Superior temporal gyrus (tissue), 1 donor: ENCODE measurements around the gene ARHGEF40.
"Not testable (repeated sequence)": the region's sequence is repeated elsewhere in the genome, so short reads cannot be mapped to it uniquely, and the experiment has no call there.

Experiments
- DNase-seq: peaks from one replicate; pipeline ENCODE4 v3.0.0-alpha.2; 2016; ENCODE audit errors: extremely low spot score

The ARHGEF40 gene

DNA sequence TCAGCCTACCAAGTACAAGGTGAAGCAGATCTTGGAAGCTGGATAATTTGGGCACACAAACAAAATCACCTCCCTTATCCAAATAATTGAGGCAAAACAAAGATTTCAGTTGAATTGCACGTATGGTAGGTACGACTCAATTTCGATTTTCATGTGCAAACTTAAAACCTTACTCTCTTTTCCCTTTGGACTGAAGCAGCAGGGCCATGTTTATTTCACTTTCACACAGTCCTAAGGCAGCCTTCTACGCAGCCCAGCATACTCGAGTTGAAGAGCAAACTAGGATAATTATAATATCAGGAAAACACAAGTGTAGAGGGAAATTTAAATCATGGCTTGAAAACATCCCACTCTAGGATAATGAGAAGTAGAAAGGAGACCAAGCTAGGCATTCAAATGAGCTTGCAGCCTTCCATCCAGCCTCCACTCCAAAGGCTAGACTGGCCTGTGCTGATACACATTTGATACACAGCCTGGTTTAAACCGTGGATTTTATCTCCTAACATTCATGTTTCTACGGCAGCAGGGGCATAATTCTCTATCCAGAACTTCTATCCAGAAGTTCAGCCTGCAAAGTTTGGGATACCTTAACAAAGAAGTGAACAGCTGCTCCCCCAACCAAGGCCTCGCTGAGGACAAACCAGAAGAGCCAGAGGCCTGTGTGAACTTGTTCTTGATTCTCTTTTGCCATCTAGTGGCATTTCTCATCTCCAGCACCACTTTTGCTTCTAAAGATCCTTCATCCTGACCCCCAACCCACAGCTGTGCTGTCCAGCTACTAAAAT is 30.3 kb upstream of the ARHGEF40 start:
- peak; percentile 95 for DNase-seq

DNA sequence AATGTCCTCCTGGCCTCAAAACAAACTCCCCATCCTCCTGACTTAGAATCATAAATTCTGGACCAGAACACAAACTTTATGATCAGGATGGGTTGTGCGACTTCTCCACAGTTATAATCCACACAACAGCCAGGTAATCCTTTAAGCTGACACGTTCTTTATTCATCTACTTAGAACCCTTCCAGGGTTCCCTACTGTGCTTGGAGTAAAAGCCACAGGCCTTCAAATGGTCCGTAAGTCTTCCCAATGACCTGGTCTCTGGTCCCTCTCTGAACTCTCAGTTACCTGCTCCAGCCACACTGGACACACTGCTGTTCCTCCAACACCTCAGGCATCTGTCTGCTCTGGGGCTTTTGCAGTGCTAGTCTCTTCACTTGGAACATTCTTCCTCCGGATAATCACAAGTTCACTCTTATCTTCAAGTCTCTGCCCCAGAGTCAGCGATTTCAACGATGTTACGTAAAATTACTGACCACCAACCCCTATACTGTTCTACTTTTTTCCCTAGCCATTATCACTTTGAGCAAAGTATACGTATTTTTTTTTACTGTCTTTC is 29.7 kb upstream of the ARHGEF40 start:
- no peak for DNase-seq

DNA sequence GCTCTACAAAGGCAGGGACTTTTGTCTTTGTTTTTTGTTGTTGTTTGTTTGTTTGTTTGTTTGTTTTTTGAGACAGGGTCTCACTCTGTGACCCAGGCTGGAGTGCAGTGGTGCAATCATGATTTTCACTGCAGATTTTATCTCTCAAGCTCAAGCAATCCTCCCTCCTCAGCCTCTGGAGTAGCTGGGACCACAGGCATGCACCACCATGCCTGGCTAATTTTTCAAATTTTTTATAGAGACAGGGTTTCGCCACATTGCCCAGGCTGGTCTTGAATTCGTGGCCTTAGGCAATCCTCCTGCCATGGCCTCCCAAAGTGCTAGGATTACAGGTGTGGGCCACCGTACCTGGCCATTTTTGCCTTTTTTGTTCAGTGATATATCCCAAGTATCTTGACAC is 29.2 kb upstream of the ARHGEF40 start:
- DNase-seq, result not testable (repeated sequence)

DNA sequence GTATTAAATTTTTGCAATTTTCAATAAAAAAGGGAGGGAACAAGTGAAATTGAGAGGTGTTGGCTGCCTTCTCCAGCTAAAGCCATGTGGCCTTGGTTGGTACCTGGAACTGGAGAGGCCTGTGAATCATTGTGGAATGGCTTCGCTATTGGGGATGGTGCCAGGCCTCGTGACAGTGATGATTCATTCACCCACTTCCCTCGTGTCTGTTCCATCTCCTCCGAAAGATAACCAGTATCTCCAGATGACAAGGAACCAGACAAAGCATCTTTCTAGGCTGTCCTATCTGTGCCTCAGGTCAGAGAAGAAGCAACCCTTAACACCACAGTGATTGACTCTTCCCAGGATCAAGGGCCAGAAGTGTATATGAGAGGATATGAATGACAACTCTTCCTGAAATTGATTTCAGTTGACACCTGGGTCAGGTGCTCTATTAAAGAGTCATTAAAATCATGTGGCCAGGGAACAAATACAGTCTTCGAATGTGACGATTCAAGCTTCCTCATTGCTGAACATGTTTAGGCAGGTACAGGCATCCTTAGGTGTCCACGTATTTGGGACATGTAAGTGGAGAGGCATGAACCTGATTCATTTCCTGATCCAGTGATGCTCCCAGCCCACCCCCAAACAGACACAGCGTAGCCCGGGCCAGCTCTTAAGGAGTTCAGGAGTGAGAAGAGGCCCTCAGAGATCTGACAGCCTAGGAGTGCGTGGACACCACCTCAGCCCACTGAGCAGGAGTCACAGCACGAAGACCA is 28.2 kb upstream of the ARHGEF40 start, which contains the start of gene RNASE7:
Gene RNASE7, plus strand, starts transcription at position 687 of the 758 bp plus-strand sequence. CDS start 631 bp downstream, outside the sequence.
- peak; percentile 43 for DNase-seq

DNA sequence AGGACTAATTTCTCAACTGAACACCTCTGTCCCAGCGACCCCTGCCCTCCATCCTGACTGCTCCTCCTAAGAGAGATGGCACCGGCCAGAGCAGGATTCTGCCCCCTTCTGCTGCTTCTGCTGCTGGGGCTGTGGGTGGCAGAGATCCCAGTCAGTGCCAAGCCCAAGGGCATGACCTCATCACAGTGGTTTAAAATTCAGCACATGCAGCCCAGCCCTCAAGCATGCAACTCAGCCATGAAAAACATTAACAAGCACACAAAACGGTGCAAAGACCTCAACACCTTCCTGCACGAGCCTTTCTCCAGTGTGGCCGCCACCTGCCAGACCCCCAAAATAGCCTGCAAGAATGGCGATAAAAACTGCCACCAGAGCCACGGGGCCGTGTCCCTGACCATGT is 27.2 kb upstream of the ARHGEF40 start:
- peak; percentile 71 for DNase-seq

DNA sequence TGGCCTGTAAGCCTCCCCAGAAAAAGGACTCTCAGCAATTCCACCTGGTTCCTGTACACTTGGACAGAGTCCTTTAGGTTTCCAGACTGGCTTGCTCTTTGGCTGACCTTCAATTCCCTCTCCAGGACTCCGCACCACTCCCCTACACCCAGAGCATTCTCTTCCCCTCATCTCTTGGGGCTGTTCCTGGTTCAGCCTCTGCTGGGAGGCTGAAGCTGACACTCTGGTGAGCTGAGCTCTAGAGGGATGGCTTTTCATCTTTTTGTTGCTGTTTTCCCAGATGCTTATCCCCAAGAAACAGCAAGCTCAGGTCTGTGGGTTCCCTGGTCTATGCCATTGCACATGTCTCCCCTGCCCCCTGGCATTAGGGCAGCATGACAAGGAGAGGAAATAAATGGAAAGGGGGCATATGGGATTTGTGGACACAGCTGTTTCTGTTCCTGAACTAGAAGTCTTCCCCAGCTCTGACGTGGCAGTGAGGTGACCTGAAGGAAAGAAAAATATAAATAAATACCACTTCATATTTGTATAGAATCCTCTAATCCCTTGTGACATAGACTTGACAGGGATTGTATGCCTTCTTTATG is 26.6 kb upstream of the ARHGEF40 start:
- no peak for DNase-seq

DNA sequence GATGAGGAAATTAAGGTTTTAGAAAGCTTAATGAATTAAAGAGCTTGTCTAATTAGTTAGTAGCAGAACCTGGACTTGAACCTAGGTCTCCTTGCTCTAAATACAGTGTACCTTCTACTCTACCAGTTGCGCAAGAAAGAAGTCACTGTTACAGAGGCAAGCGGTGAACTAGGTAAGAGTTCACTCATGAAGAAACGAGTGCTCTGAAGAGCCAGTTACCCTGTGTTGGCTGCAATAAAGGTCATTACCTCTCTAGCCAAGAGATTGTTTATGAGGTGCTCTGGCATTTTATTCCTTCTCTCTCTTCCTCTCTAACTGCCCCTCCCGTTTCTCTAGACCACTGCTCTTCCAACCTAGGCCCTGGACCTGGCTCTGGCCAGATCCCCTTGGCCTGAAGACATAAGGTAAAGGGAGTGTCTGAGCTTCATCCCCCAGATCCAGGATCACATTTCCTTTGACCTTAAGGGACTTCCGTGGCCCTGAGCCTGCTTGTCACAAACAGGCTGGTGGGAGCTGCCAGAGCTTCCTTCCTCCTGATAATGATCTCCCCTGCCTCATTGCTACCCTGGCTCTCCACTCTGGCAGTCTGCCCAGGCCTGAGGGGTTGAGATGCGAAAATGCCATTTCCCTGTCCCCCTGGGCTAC is 26.0 kb upstream of the ARHGEF40 start:
- DNase-seq, result no peak

DNA sequence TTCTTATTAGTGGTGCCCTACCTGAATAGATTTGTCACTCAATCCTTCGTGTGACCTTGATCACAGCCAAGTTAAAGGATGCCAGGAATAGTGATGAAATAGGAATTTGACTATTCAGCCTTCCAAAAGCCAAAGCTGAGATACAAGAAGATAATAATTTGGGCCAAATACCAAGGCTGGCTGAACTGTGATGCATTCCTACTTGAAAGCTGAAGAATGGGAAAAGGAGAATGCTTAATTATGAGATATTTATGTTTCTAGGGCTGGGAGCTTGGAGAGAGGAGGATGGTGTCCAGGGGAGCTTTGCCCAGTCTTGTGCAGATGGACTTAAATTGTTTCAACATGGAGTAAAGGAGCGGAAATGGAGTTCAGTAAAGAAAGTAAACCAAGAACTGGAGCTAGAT is 22.7 kb upstream of the ARHGEF40 start:
- DNase-seq, result no peak

DNA sequence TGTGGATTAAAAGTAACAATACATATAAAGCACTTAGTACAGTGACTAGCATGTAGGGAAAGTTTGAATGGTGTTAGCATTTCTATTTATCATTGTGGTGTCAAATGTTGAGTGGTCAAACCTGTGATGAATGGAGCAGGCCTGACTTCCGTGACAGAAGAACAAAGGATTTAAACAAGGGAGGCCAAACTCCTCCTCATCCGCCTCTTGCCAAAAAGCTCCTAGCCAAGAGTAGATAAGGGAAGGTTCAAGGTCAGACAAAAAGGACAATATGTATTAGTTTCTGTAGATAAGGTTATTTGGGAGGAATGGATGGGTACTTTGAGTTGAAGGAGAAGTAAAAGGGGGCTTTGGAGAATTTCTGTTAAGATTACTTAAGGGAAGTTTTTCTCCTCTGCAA is 21.5 kb upstream of the ARHGEF40 start:
- no peak for DNase-seq

DNA sequence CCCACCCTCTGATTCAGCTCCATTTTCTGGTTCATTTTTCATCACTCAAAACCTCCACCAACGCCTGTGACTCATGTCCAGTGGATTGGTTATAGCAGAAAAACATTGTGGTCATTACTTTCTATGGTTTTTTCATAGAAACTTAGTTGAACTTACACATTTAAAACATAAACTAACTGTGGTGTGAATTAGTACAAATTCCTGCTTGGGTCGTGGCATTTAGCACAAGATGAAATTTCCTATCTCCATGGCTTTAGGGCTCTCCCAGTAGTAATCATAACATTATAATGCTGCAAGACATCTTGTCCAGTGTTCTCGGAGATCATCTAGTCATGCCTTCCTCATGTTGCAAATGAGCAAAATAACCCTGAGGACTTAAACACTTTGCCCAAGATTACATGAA is 20.8 kb upstream of the ARHGEF40 start:
- no peak for DNase-seq

DNA sequence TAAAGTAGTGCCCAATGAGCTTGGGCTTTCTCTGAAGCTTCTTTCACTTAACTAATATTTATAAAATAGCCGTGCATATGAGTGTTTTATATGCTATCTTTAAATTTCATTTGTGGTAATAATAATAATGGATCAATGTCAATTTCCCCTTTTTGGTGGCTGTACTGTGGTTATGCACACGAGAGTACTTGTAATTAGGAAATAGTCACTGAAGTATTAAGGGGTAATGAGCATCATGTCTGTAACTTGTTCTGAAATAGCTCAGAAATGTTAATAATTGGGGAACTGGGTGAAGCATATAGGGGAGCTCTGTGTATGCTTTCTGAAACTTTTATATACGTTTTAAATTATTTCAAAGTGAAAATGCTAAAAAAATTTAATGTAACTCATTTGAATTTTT is 19.5 kb upstream of the ARHGEF40 start:
- DNase-seq, result no peak

DNA sequence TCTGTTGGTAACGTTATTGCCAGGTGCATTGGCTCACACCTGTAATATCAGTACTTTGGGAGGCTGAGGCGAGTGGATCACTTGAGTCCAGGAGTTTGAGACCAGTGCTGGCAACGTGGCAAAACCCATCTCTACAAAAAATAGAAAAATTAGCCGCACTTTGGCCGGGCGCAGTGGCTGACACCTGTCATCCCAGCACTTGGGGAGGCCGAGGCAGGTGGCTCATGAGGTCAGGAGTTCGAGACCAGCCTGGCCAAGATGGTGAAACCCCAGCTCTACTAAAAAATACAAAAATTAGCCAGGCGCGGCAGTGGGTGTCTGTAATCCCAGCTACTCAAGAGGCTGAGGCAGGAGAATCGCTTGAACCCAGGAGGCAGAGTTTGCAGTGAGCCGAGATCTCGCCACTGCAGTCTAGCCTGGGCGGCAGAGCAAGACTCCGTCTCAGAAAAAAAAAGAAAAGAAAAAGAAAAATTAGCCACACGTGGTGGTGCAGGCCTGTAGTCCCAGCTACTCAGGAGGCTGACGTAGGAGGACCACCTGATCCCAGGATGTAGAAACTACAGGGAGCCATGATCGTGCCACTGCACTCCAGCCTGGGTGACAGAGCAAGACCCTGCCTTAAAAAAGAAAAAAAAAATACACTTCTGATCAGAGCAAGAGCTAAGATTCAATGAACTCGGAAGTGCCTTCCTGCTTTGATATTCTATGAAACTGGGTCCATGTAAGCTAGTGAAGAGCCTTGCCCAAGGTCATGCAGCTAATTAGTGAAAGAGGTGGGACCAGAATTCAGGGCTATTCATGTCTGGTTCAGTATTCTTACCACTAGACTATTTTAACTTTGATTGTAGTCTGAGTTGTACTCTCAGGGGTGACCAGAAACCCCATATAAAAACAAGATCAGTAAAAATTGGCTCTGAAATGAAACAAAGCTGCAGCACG is 16.7 kb upstream of the ARHGEF40 start:
- no peak for DNase-seq

DNA sequence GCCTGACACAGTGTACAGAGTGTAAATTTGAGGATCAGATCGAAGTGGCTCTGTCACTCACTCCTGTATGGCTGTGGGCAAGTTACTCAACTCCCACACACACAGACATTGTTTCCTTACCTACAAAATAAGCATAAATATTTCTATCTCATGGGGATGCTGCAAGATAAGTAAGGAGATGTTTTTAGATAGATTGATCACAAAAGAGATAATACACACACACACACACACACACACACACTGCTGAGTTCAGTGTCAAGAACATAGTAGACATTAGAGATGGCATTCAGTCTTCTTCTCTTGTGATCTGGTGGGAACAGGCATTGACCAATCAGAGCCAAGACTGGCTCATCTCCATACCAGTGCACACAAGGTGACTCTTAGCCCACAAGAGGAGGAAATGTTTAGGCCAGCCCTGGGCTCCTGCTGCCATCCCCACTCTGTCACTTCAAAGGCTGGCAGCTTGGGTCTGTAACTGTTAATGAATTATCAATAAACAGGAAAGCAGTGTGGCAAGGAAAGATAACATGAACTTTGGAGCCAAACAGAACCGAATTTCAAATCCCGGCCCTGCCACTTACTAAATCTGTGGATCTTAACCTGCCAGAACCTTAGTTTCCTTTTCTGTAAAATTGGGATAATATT is 15.9 kb upstream of the ARHGEF40 start:
- DNase-seq, result no peak

DNA sequence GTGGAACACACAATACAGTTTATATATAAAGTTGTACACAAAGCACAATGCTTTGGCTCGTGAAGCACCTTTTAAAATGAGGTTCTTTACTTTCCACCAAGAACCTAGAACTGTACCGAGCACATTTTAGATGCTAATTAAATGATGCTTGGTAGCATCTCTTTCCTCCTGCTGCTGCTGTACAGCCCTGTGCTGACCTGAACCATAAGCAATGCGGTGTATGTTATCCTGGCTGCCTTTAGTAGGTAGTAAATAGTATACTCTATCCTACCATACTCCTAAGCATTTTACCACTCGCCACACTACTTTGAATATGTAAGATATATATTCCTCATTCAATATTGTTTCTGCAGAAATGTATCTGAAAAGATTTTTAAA is 15.3 kb upstream of the ARHGEF40 start:
- no peak for DNase-seq

DNA sequence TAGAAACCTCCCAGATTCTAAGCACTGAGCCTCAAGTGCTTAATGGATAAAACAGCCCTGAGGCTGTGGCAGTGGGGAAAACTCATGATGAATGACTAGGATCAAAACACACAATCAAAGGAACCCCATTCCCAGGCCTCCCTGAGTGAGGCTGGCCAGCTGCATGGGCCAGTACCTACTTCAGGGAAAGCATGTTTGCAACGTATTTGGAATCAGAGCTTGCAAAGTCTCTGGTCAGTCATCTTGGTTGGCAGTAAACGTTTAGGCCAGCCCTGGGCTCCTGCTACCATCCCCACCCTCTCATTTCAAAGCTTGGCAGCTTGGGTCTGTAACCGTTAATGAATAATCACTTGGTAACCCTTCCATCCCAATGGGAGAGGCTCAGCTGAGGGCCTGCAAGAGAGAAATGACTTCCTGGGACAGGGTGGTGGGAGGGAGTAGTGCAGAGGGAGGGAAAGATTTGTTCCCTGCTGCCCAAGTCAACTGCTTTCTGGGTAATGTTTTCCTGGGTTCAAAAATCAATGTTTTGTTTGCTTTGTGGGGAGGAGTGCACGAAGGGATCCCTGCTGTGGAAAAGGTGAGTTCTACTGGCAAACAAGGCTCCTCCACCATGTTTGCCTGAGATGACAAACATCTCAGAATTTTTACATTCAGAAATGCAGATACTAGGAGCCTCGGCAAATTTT is 14.5 kb upstream of the ARHGEF40 start:
- no peak for DNase-seq

DNA sequence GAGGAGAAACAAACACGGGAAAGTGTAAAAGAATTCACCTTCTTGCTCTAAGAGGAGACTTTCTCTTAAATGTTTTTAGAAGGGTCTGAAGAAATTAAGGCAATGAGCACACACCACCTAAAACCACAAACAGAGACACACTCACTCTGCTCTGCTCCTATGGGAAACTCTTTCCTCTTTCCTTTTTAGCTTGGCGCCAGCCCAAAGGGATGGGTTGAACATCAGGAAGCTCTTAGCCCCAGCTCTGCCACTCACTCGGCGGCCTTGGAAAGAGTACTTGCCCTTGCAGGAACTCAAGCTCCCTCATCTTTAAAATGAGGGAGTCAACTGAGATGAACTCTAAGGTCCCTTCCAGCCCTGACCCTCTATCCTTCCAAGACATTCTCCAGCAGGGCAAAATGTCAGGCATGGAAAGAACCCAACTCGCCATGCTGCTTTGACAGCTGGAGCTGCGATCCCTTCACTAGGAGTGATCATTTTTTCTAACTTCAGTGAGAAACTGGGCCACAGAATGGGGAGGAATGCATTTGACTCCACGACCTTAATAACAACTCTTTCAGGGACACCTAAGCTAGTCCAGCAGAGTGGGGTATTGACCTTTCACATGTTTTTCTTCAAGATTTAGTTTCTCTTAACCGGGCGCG is 13.5 kb upstream of the ARHGEF40 start:
- DNase-seq, result no peak

DNA sequence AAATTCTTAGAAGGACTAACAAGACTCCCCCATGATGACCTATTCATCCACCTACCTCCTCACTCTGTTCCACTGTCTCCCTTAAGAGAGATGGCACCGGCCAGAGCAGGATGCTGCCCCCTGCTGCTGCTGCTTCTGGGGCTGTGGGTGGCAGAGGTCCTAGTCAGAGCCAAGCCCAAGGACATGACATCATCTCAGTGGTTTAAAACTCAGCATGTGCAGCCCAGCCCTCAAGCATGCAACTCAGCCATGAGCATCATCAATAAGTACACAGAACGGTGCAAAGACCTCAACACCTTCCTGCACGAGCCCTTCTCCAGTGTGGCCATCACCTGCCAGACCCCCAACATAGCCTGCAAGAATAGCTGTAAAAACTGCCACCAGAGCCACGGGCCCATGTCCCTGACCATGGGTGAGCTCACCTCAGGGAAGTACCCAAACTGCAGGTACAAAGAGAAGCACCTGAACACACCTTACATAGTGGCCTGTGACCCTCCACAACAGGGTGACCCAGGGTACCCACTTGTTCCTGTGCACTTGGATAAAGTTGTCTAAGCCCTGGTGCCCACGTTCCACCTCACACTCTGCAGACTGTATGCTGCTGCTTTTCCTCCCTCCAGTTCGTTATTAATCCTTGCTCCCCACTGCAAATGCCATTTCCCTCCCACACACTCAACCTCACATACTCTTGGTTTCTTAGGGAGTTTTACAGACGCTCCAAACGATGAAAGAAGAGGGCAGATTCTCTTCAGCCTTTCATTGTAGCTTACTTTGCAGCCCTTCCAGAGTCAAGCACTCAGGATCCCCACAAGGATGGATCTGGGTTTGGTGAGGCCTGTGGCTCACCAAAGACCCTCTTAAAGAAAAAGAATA is 12.1 kb upstream of the ARHGEF40 start, which contains the start of gene RNASE8:
Gene RNASE8, plus strand, starts transcription at position 20 of the 873 bp plus-strand sequence. Its CDS starts 71 bp downstream, at position 91.
- no peak for DNase-seq

DNA sequence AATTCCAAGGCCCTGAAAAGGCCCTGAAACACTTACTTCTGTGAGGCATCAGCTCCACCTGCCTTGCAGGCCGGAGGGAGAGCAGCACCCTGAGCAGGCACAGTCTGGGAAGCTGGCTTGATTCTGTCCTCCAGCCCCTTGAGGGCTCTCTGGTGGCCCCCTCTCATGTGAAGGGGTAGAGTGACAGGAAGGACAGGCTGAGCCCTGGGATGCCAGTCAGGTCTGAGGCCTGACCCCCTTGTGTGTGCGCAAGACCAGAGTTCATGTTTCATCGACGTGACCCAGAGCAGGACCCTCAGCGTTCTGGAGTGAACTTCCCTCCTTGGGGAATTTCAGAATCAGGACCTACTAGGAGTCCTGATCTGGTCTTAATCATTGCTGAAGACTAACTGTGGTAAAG is 11.2 kb upstream of the ARHGEF40 start:
- no peak for DNase-seq
